NCI-H2171 treated with DMSO at 0.1 percent for 48 hours (cell line): ENCODE results near the gene SCN4A.
"Not testable (repeated sequence)": the region's sequence is repeated elsewhere in the genome, so short reads cannot be mapped to it uniquely, and the experiment has no call there.

ENCODE experiments used
- DNase-seq: peaks from one replicate; lab custom pipeline; 2025; lab: John Stamatoyannopoulos, UW

Gene SCN4A

GRCh38 chr17:63972796-63973195, at the start of gene SCN4A:
Gene SCN4A, minus strand, starts transcription at chr17:63972918. Its CDS starts 77 bp downstream, at chr17:63972841.
- DNase-seq: no peak

GRCh38 chr17:64020056-64020766, 47.5 kb upstream of the SCN4A start, which contains the start of gene ICAM2:
Gene ICAM2, minus strand, starts transcription at chr17:64020633. Its CDS starts 13,942 bp downstream, at chr17:64006691.
- DNase-seq: no peak

- not testable (repeated sequence) for DNase-seq
Measured at GRCh38 chr17:64019551-64019961, 46.8 kb upstream of the SCN4A start.

GRCh38 chr17:64017381-64017980, 44.8 kb upstream of the SCN4A start:
- no peak for DNase-seq

GRCh38 chr17:64016974-64017373, 44.3 kb upstream of the SCN4A start:
- DNase-seq: no peak

GRCh38 chr17:64016231-64016784, 43.6 kb upstream of the SCN4A start:
- DNase-seq: no peak

- no peak for DNase-seq
Measured at GRCh38 chr17:64015447-64015846, 42.7 kb upstream of the SCN4A start.

GRCh38 chr17:64009571-64010402, 37.1 kb upstream of the SCN4A start:
- DNase-seq: no peak

GRCh38 chr17:64008830-64009229, 36.1 kb upstream of the SCN4A start:
- no peak for DNase-seq

- DNase-seq: no peak
Measured at GRCh38 chr17:64008346-64008745, 35.6 kb upstream of the SCN4A start.

GRCh38 chr17:64007838-64008282, 35.1 kb upstream of the SCN4A start:
- no peak for DNase-seq

GRCh38 chr17:64007089-64007837, 34.5 kb upstream of the SCN4A start:
- not testable (repeated sequence) for DNase-seq

GRCh38 chr17:64006361-64007088, 33.8 kb upstream of the SCN4A start:
- no peak for DNase-seq

- DNase-seq: peak; percentile 58
Measured at GRCh38 chr17:64005734-64006167, 33.0 kb upstream of the SCN4A start.

GRCh38 chr17:64004903-64005733, 32.4 kb upstream of the SCN4A start:
- DNase-seq: no peak

GRCh38 chr17:64004218-64004770, 31.6 kb upstream of the SCN4A start:
- DNase-seq: no peak

GRCh38 chr17:64003526-64004121, 30.9 kb upstream of the SCN4A start:
- DNase-seq: no peak

GRCh38 chr17:64002658-64003525, 30.2 kb upstream of the SCN4A start:
- DNase-seq: no peak
